Measurements from ENCODE around the gene TXNRD2. TPM values are rescaled to one million over a fixed set of nuclear protein-coding genes. Genes with fewer than 3 reads are reported as not detected.

TXNRD2 gene
- total and polyA plus RNA-seq, 10 of the 15 experiments (the other 5 are each of a cell fraction or from before 2014, with no cell fraction given), result 1.6 to 26.0 (median 13.9) TPM

GRCh38 chr22:19982991-19983578, 41.5 kb upstream of the TXNRD2 start (continued):
- TF ChIP-seq CUX1 (IDR thresholded peaks at IDR 0.05; ENCODE audit: insufficient replicate concordance, low read depth, low read length), result no peak

GRCh38 chr22:19981961-19982920, 40.6 kb upstream of the TXNRD2 start:
- Histone ChIP-seq H3K36me3 (ENCODE audit: control insufficient read depth in 2 of 2, insufficient read depth in 2 of 2, low read length in 1 of 2) (no peaks in the 10 kb centered on the region; a peak in 1 of 4 replicates), H4K20me1 (ENCODE audit: control insufficient read depth, insufficient read depth) (no peaks in the 10 kb centered on the region), H3K27me3 (replicated peaks in 1 of 2; ENCODE audit: control insufficient read depth in 2 of 2, insufficient read depth in 2 of 2, low read length in 1 of 2) (0 out of 4 replicates have a peak, but pooled peaks cover 0 to 2% of the 10 kb centered on the region in 2 experiments), H3K4me3 (no peak overlapping the region), H2AFZ (ENCODE audit: control insufficient read depth, low read depth, low read length) (no peak overlapping the region), H3K9me3 (replicated peaks; ENCODE audit: control insufficient read depth, insufficient read depth, low read length) (no peaks in the 10 kb centered on the region), H3K4me2 (ENCODE audit: control insufficient read depth, insufficient read depth) (no peak overlapping the region), H3K27ac (ENCODE audit: control insufficient read depth, insufficient read depth) (no peak overlapping the region), H3K4me1 (ENCODE audit: control insufficient read depth, insufficient read depth, low read length) (no peaks in the 10 kb centered on the region), H3K79me2 (ENCODE audit: control insufficient read depth, insufficient read depth, low read length) (no peaks in the 10 kb centered on the region), H3K9ac (ENCODE audit: control insufficient read depth, insufficient read depth, low read length) (no peak overlapping the region)
- ChIA-PET RAD21 (ENCODE audit: unreplicated experiment) (no interaction called here), SMC1A (ENCODE audit: uncharacterized antibody, unreplicated experiment) (no interaction called here), POLR2A (no interaction called here), CTCF (no interaction called here)
- intact Hi-C loops (cut with micrococcal nuclease; ENCODE audit: unreplicated experiment), result no loop called here
- in situ Hi-C loops (cut with MboI), result no loop called here
- TF ChIP-seq BMI1 (IDR thresholded peaks at IDR 0.05; ENCODE audit: borderline replicate concordance) (no peak), RAD21 (IDR thresholded peaks at IDR 0.05; ENCODE audit: insufficient read depth, low read depth, low read length) (no peak), NFXL1 (IDR thresholded peaks at IDR 0.05; ENCODE audit: borderline replicate concordance) (no peak), IKZF1 (conservative IDR thresholded peaks at IDR 0.05) (no peak), SMAD5 (IDR thresholded peaks at IDR 0.05; ENCODE audit: low read depth) (no peak), ZNF622 (IDR thresholded peaks at IDR 0.05) (no peak), EP300 (IDR thresholded peaks at IDR 0.05; ENCODE audit: borderline replicate concordance in 1 of 2, control insufficient read depth in 1 of 2, low read depth in 2 of 2, low read length in 2 of 2) (no peak), ZNF274 (IDR thresholded peaks at IDR 0.05; ENCODE audit: insufficient read depth, insufficient read length) (no peak), RBBP5 (conservative IDR thresholded peaks at IDR 0.05) (no peak), IKZF2 (IDR thresholded peaks at IDR 0.05) (no peak), BRCA1 (IDR thresholded peaks at IDR 0.05; ENCODE audit: low read depth, low read length) (no peak), CREM (IDR thresholded peaks at IDR 0.05; ENCODE audit: low read depth) (no peak), KLF5 (IDR thresholded peaks at IDR 0.05; ENCODE audit: partially characterized antibody) (no peak)
- no peak for ATAC-seq
- FAIRE-seq, result no peak
- WGBS (ENCODE audit: insufficient coverage, insufficient replicate concordance, low lambda C conversion rate, missing lambda C conversion rate), result 56% methylated on average over 16 of the region's 16 CpGs
- no TSS peak for BruUV-seq (replicated peaks)
- no peak for DNase-seq (ENCODE audit: low read depth, low spot score)
